ENCODE measurements around the gene ARPC1B. TPM values are rescaled to one million over a fixed set of nuclear protein-coding genes. Genes with fewer than 3 reads are reported as not detected.

The ARPC1B gene
- total and polyA plus RNA-seq, 5 donors from 2014 or later, result 205 to 898 (median 623) TPM

- ATAC-seq (ENCODE audit: low read depth in 2 of 2) (no peak), DNase-seq (no peak)
- Histone ChIP-seq H3K27me3 (ENCODE audit: control insufficient read depth, insufficient read depth, low read length) (no peaks in the 10 kb centered on the region), H3K4me1 (ENCODE audit: control insufficient read depth, insufficient read depth, low read length, poor library complexity, severe bottlenecking) (peaks cover 21% of the 10 kb centered on the region), H3K4me3 (ENCODE audit: low read depth, low read length) (peak overlapping the region; percentile 31), H3K9me3 (ENCODE audit: control insufficient read depth in 2 of 2, low read length in 2 of 2) (no peaks in the 10 kb centered on the region), H3K36me3 (ENCODE audit: control insufficient read depth, insufficient read depth, low read length) (peaks cover 71% of the 10 kb centered on the region), H3K27ac (ENCODE audit: insufficient read depth, low read length, poor library complexity, severe bottlenecking) (peak overlapping the region; percentile 74)
- peak overlapping the region; percentile 60 to 97 (median 93) for H3K27ac Mint-ChIP-seq
- peaks cover 0 to 2% (median 0%) of the 10 kb centered on the region in 7 donors for H3K9me3 Mint-ChIP-seq
- no peaks in the 10 kb centered on the region for H3K27me3 Mint-ChIP-seq
- peak overlapping the region; percentile 80 to 88 (median 84) for H3K4me3 Mint-ChIP-seq
- peaks cover 17% of the 10 kb centered on the region for H3K36me3 Mint-ChIP-seq
- peaks cover 0 to 35% (median 8%) of the 10 kb centered on the region in 4 donors for H3K4me1 Mint-ChIP-seq
These were observed 19.0 kb downstream of the ARPC1B start for GRCh38 chr7:99393355-99394187.

- no peaks in the 10 kb centered on the region for H3K27me3 Mint-ChIP-seq
- H3K9me3 Mint-ChIP-seq, result peaks cover 0 to 2% (median 0%) of the 10 kb centered on the region in 7 donors
- H3K36me3 ChIP-seq (ENCODE audit: control insufficient read depth, insufficient read depth, low read length), result peaks cover 68% of the 10 kb centered on the region
- H3K4me3 ChIP-seq (ENCODE audit: low read depth, low read length), result no peak overlapping the region
- H3K27ac ChIP-seq (ENCODE audit: insufficient read depth, low read length, poor library complexity, severe bottlenecking), result peak overlapping the region; percentile 74
- DNase-seq (no peak), ATAC-seq (ENCODE audit: low read depth in 2 of 2) (no peak)
- peaks cover 21% of the 10 kb centered on the region for H3K36me3 Mint-ChIP-seq
- peak overlapping the region in 2 of 4 donors; percentile 47 to 88 for H3K4me3 Mint-ChIP-seq
- H3K27ac Mint-ChIP-seq, result peak overlapping the region; percentile 20 to 97 (median 75)
- peaks cover 21% of the 10 kb centered on the region for H3K4me1 ChIP-seq (ENCODE audit: control insufficient read depth, insufficient read depth, low read length, poor library complexity, severe bottlenecking)
- peaks cover 0 to 39% (median 8%) of the 10 kb centered on the region in 4 donors for H3K4me1 Mint-ChIP-seq
- H3K27me3 ChIP-seq (ENCODE audit: control insufficient read depth, insufficient read depth, low read length), result no peaks in the 10 kb centered on the region
- no peaks in the 10 kb centered on the region for H3K9me3 ChIP-seq (ENCODE audit: control insufficient read depth in 2 of 2, low read length in 2 of 2)
These were observed 19.6 kb downstream of the ARPC1B start for GRCh38 chr7:99394188-99394502.

GRCh38 chr7:99395616-99396327 lies 21.2 kb downstream of the ARPC1B start:
- no peak for DNase-seq
- no peaks in the 10 kb centered on the region for H3K27me3 ChIP-seq (ENCODE audit: control insufficient read depth, insufficient read depth, low read length)
- no peak overlapping the region for H3K4me3 ChIP-seq (ENCODE audit: low read depth, low read length)
- Mint-ChIP-seq H3K9me3 (peaks cover 0 to 2% (median 0%) of the 10 kb centered on the region in 7 donors), H3K4me3 (no peak overlapping the region), H3K36me3 (peaks cover 24% of the 10 kb centered on the region), H3K27ac (peak overlapping the region; percentile 11 to 77 (median 32)), H3K27me3 (no peaks in the 10 kb centered on the region), H3K4me1 (peaks cover 0 to 39% (median 8%) of the 10 kb centered on the region in 4 donors)
- no peak for ATAC-seq (ENCODE audit: low read depth in 2 of 2)
- H3K9me3 ChIP-seq (ENCODE audit: control insufficient read depth in 2 of 2, low read length in 2 of 2), result no peaks in the 10 kb centered on the region
- H3K27ac ChIP-seq (ENCODE audit: insufficient read depth, low read length, poor library complexity, severe bottlenecking), result no peak overlapping the region
- H3K4me1 ChIP-seq (ENCODE audit: control insufficient read depth, insufficient read depth, low read length, poor library complexity, severe bottlenecking), result peaks cover 21% of the 10 kb centered on the region
- peaks cover 65% of the 10 kb centered on the region for H3K36me3 ChIP-seq (ENCODE audit: control insufficient read depth, insufficient read depth, low read length)

GRCh38 chr7:99396418-99397296 lies 22.1 kb downstream of the ARPC1B start:
- no peaks in the 10 kb centered on the region for H3K27me3 ChIP-seq (ENCODE audit: control insufficient read depth, insufficient read depth, low read length)
- H3K27ac Mint-ChIP-seq, result peak overlapping the region in 1 of 3 donors; percentile 20
- H3K9me3 Mint-ChIP-seq, result peaks cover 0 to 2% (median 0%) of the 10 kb centered on the region in 7 donors
- peaks cover 25% of the 10 kb centered on the region for H3K36me3 Mint-ChIP-seq
- DNase-seq (no peak), ATAC-seq (ENCODE audit: low read depth in 2 of 2) (no peak)
- no peaks in the 10 kb centered on the region for H3K9me3 ChIP-seq (ENCODE audit: control insufficient read depth in 2 of 2, low read length in 2 of 2)
- H3K27me3 Mint-ChIP-seq, result no peaks in the 10 kb centered on the region
- no peak overlapping the region for H3K4me3 ChIP-seq (ENCODE audit: low read depth, low read length)
- H3K4me3 Mint-ChIP-seq, result no peak overlapping the region
- peaks cover 61% of the 10 kb centered on the region for H3K36me3 ChIP-seq (ENCODE audit: control insufficient read depth, insufficient read depth, low read length)
- H3K27ac ChIP-seq (ENCODE audit: insufficient read depth, low read length, poor library complexity, severe bottlenecking), result no peak overlapping the region
- H3K4me1 Mint-ChIP-seq, result peaks cover 0 to 44% (median 10%) of the 10 kb centered on the region in 4 donors
- peaks cover 21% of the 10 kb centered on the region for H3K4me1 ChIP-seq (ENCODE audit: control insufficient read depth, insufficient read depth, low read length, poor library complexity, severe bottlenecking)

GRCh38 chr7:99397297-99397983 lies 22.9 kb downstream of the ARPC1B start:
- Mint-ChIP-seq H3K36me3 (peaks cover 25% of the 10 kb centered on the region), H3K4me3 (peak overlapping the region in 2 of 4 donors; percentile 38 to 45), H3K27ac (peak overlapping the region in 1 of 3 donors; percentile 85), H3K4me1 (peaks cover 0 to 41% (median 10%) of the 10 kb centered on the region in 4 donors), H3K27me3 (no peaks in the 10 kb centered on the region), H3K9me3 (peaks cover 0 to 2% (median 0%) of the 10 kb centered on the region in 7 donors)
- H3K27me3 ChIP-seq (ENCODE audit: control insufficient read depth, insufficient read depth, low read length), result no peaks in the 10 kb centered on the region
- no peak for ATAC-seq (ENCODE audit: low read depth in 2 of 2)
- H3K36me3 ChIP-seq (ENCODE audit: control insufficient read depth, insufficient read depth, low read length), result peaks cover 63% of the 10 kb centered on the region
- H3K4me3 ChIP-seq (ENCODE audit: low read depth, low read length), result no peak overlapping the region
- peaks cover 18% of the 10 kb centered on the region for H3K4me1 ChIP-seq (ENCODE audit: control insufficient read depth, insufficient read depth, low read length, poor library complexity, severe bottlenecking)
- H3K9me3 ChIP-seq (ENCODE audit: control insufficient read depth in 2 of 2, low read length in 2 of 2), result no peaks in the 10 kb centered on the region
- DNase-seq, result no peak
- no peak overlapping the region for H3K27ac ChIP-seq (ENCODE audit: insufficient read depth, low read length, poor library complexity, severe bottlenecking)

GRCh38 chr7:99398891-99399445 lies 24.4 kb downstream of the ARPC1B start:
- Histone ChIP-seq H3K27me3 (ENCODE audit: control insufficient read depth, insufficient read depth, low read length) (no peaks in the 10 kb centered on the region), H3K9me3 (ENCODE audit: control insufficient read depth in 2 of 2, low read length in 2 of 2) (no peaks in the 10 kb centered on the region), H3K4me1 (ENCODE audit: control insufficient read depth, insufficient read depth, low read length, poor library complexity, severe bottlenecking) (peaks cover 3% of the 10 kb centered on the region), H3K4me3 (ENCODE audit: low read depth, low read length) (no peak overlapping the region), H3K36me3 (ENCODE audit: control insufficient read depth, insufficient read depth, low read length) (peaks cover 70% of the 10 kb centered on the region), H3K27ac (ENCODE audit: insufficient read depth, low read length, poor library complexity, severe bottlenecking) (peak overlapping the region; percentile 41)
- peaks cover 35% of the 10 kb centered on the region for H3K36me3 Mint-ChIP-seq
- peak overlapping the region; percentile 50 to 92 (median 80) for H3K27ac Mint-ChIP-seq
- peaks cover 0 to 2% (median 0%) of the 10 kb centered on the region in 7 donors for H3K9me3 Mint-ChIP-seq
- DNase-seq (no peak), ATAC-seq (ENCODE audit: low read depth in 2 of 2) (no peak)
- peaks cover 0 to 34% (median 13%) of the 10 kb centered on the region in 4 donors for H3K4me1 Mint-ChIP-seq
- H3K27me3 Mint-ChIP-seq, result no peaks in the 10 kb centered on the region
- peak overlapping the region in 1 of 4 donors; percentile 45 for H3K4me3 Mint-ChIP-seq
